HepG2 (cell line): ENCODE results near the gene FAHD1. TPM values are rescaled to one million over a fixed set of nuclear protein-coding genes. Genes with fewer than 3 reads are reported as not detected.

Experiments
- ELF3 ChIP-seq: IDR thresholded peaks from 2 replicates; pipeline ENCODE4 v1.6.1; 2016; ENCODE audit warnings: missing genetic modification reagents, missing compliant biosample characterization
- FOSL2 ChIP-seq: sonication (generic); formaldehyde crosslinking; IDR thresholded peaks from 2 replicates; pipeline ENCODE4 v1.4.0; 2020; ENCODE audit warnings: missing genetic modification reagents
- FOXK1 ChIP-seq: sonication (generic); formaldehyde crosslinking; IDR thresholded peaks from 2 replicates; pipeline ENCODE4 v1.4.0; 2020; ENCODE audit warnings: low read depth, missing genetic modification reagents, borderline replicate concordance
- FOXO1 ChIP-seq: sonication (generic); formaldehyde crosslinking; IDR thresholded peaks from 2 replicates; pipeline ENCODE4 v1.4.0; 2020; ENCODE audit warnings: missing genetic modification reagents
- HDAC2 ChIP-seq: sonication (generic); formaldehyde crosslinking; IDR thresholded peaks from 2 replicates; pipeline ENCODE4 v1.4.0; 2020; ENCODE audit warnings: missing genetic modification reagents
- MTF1 ChIP-seq: sonication (generic); formaldehyde crosslinking; IDR thresholded peaks from 2 replicates; pipeline ENCODE4 v1.5.0; 2020; ENCODE audit warnings: missing genetic modification reagents
- NPAS2 ChIP-seq: sonication (generic); formaldehyde crosslinking; IDR thresholded peaks from 2 replicates; pipeline ENCODE4 v1.8.0; 2022; ENCODE audit warnings: mild to moderate bottlenecking, missing genetic modification reagents, borderline replicate concordance
- POLR2G ChIP-seq: fragments of 200-400 bp; formaldehyde crosslinking; IDR thresholded peaks from 2 replicates; pipeline ENCODE4 v1.6.1; 2018; ENCODE audit warnings: mild to moderate bottlenecking, low read depth, low read length, moderate library complexity
- RBM22 ChIP-seq: fragments of 200-400 bp; formaldehyde crosslinking; optimal IDR thresholded peaks from 2 replicates; pipeline ENCODE3; 2017; ENCODE audit warnings: mild to moderate bottlenecking, low read length, moderate library complexity
- SIN3A ChIP-seq: IDR thresholded peaks from 2 replicates; pipeline ENCODE4 v1.6.1; 2011; ENCODE audit warnings: low read depth, mild to moderate bottlenecking, control low read depth, low read length, borderline replicate concordance
- SP2 ChIP-seq: sonication (generic); formaldehyde crosslinking; IDR thresholded peaks from 2 replicates; pipeline ENCODE4 v1.5.1; 2020; ENCODE audit warnings: mild to moderate bottlenecking, missing genetic modification reagents
- TGIF2 ChIP-seq: IDR thresholded peaks from 2 replicates; pipeline ENCODE4 v1.6.1; 2016; ENCODE audit warnings: control low read depth, missing compliant biosample characterization
- ZNF772 ChIP-seq: sonication (generic); formaldehyde crosslinking; IDR thresholded peaks from 2 replicates; pipeline ENCODE4 v1.5.0; 2020; ENCODE audit warnings: mild to moderate bottlenecking, missing genetic modification reagents
- ZSCAN22 ChIP-seq: sonication (generic); formaldehyde crosslinking; IDR thresholded peaks from 2 replicates; pipeline ENCODE4 v1.4.0; 2020; ENCODE audit warnings: mild to moderate bottlenecking, missing genetic modification reagents
- ZSCAN31 ChIP-seq: sonication (generic); formaldehyde crosslinking; IDR thresholded peaks from 2 replicates; pipeline ENCODE4 v1.5.0; 2020; ENCODE audit warnings: low read depth, mild to moderate bottlenecking, missing genetic modification reagents
- polyA plus RNA-seq, 8 experiments: library from polyadenylated mRNA; depleted of rRNA in 3 of 8; stranded (reverse) in 7 of 8; unstranded in 1 of 8; fragments of >200 nt; fragmentation: Illumina TruSeq in 4 of 8; extraction: Trizol in 4 of 8; gene quantifications; 2 replicates each; pipeline versions ENCODE4 v1.2.1 to v1.2.3, GENCODE V29; 2011 to 2016; ENCODE audit warnings: low read depth in 4 of 8, missing spikeins in 1 of 8, mixed read lengths in 1 of 8; ENCODE audit not compliant: insufficient read depth in 1 of 8
- total RNA-seq, 5 experiments: library from RNA; depleted of rRNA; stranded (reverse); fragments of >200 nt; fragmentation: Illumina TruSeq; extraction: Trizol; gene quantifications; 2 replicates each; pipeline ENCODE4 v1.2.3, GENCODE V29; 2016; ENCODE audit warnings: low read depth in 1 of 5
- TF ChIP-seq, protein P1 (sequence below): sonication (generic); formaldehyde crosslinking; IDR thresholded peaks from 2 replicates; pipeline ENCODE4 v1.4.0; 2020; ENCODE audit warnings: missing genetic modification reagents
- TF ChIP-seq, protein P2 (sequence below), 2 experiments: sonication (generic) in 1 of 2; formaldehyde crosslinking in 1 of 2; IDR thresholded peaks; 2 replicates each; pipeline versions ENCODE4 v1.4.0 to v1.6.1; 2016 to 2020; ENCODE audit warnings: borderline replicate concordance in 1 of 2, low read depth in 1 of 2, mild to moderate bottlenecking in 1 of 2, missing genetic modification reagents in 1 of 2
- TF ChIP-seq, protein P3 (sequence below): sonication (generic); formaldehyde crosslinking; IDR thresholded peaks from 2 replicates; pipeline ENCODE4 v1.9.0; 2021; ENCODE audit warnings: missing genetic modification reagents, borderline replicate concordance

Gene FAHD1
- total and polyA plus RNA-seq, 2 of the 13 experiments (the other 11 are each of a cell fraction or from before 2014, with no cell fraction given), result 39.0 to 45.3 TPM

DNA sequence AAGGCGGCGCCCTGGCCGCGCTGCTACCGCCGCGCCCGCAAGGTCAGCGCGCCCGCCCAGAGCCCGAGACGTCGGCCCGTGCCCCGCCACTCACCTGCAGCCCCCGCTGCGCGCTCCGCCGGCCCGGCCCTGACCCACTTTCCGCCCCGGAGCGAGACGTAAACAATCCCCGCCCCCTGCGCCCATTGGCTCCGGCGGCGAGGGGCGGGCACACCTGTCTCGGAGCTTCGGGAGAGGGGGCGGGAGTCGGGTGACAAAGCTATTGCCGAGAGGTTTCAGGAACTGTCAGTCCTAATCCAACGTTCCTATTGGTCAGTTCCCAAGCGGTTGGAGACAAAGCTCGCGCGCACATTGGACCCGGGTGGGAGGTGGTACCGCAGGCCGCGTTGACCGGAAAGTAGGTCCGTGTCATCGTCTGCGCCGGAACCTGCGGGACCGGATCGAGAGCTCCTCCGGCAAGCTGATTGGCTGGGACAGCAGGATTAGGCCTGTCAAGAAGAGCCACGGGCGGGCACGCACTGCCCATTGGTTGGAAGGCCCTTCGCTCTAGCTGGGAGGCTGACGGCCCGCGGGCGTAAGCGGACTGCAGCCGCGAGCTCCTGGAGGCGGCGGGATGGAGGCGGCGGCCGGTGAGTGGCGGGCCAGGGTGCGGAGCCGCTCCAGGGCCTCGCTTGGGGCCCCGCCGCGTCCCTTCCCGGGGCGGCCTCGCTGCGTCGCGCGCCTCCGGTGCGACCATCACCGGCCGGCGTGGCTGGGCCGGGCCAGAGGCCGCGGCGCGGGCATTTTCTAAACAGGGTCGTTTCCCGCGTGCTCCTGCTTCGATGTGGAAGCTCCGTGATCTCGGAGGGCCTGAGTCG, 44.4 kb upstream of the FAHD1 start, which contains the start of the genes NUBP2 and SPSB3 (continued):
- no peak for TF ChIP-seq MTF1 (CRISPR knock-in tag)
- TF ChIP-seq FOXK1, result peak; percentile 83
- TF ChIP-seq FOSL2 (CRISPR knock-in tag), result peak; percentile 53
- 0 out of 2 replicates have a peak, but pooled peaks have one; percentile 32 for TF ChIP-seq TGIF2
- TF ChIP-seq ZSCAN31 (CRISPR knock-in tag), result peak; percentile 71; the same call in 1 of the 2 replicates
- peak; percentile 70 for TF ChIP-seq POLR2G
- TF ChIP-seq NPAS2 (CRISPR knock-in tag), result no peak
- peak; percentile 99 for TF ChIP-seq SP2 (CRISPR knock-in tag)
- TF ChIP-seq ZNF772 (CRISPR knock-in tag), result peak; percentile 46; the same call in 1 of the 2 replicates
- TF ChIP-seq RBM22, result no peak
- 0 out of 2 replicates have a peak, but pooled peaks have one; percentile 39 for TF ChIP-seq HDAC2 (CRISPR knock-in tag)
- TF ChIP-seq, protein P1, sequence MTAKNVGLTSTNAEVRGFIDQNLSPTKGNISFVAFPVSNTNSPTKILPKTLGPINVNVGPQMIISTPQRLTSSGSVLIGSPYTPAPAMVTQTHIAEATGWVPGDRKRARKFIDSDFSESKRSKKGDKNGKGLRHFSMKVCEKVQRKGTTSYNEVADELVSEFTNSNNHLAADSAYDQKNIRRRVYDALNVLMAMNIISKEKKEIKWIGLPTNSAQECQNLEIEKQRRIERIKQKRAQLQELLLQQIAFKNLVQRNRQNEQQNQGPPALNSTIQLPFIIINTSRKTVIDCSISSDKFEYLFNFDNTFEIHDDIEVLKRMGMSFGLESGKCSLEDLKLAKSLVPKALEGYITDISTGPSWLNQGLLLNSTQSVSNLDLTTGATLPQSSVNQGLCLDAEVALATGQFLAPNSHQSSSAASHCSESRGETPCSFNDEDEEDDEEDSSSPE (CRISPR knock-in tag), result peak; percentile 57
- peak; percentile 28 for TF ChIP-seq ELF3 (CRISPR knock-in tag)
- TF ChIP-seq, protein P2, sequence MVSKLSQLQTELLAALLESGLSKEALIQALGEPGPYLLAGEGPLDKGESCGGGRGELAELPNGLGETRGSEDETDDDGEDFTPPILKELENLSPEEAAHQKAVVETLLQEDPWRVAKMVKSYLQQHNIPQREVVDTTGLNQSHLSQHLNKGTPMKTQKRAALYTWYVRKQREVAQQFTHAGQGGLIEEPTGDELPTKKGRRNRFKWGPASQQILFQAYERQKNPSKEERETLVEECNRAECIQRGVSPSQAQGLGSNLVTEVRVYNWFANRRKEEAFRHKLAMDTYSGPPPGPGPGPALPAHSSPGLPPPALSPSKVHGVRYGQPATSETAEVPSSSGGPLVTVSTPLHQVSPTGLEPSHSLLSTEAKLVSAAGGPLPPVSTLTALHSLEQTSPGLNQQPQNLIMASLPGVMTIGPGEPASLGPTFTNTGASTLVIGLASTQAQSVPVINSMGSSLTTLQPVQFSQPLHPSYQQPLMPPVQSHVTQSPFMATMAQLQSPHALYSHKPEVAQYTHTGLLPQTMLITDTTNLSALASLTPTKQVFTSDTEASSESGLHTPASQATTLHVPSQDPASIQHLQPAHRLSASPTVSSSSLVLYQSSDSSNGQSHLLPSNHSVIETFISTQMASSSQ (IDR thresholded peaks at IDR 0.05; ENCODE audit: low read depth), result 0 out of 2 replicates have a peak, but pooled peaks have one; percentile 11
- TF ChIP-seq, protein P2 (CRISPR knock-in tag; IDR thresholded peaks at IDR 0.05; ENCODE audit: borderline replicate concordance), result no peak
- TF ChIP-seq ZSCAN22, result no peak
- TF ChIP-seq SIN3A, result peak; percentile 81; the same call in 1 of the 2 replicates
- TF ChIP-seq FOXO1 (CRISPR knock-in tag), result 0 out of 2 replicates have a peak, but pooled peaks have one; percentile 5
- TF ChIP-seq, protein P3, sequence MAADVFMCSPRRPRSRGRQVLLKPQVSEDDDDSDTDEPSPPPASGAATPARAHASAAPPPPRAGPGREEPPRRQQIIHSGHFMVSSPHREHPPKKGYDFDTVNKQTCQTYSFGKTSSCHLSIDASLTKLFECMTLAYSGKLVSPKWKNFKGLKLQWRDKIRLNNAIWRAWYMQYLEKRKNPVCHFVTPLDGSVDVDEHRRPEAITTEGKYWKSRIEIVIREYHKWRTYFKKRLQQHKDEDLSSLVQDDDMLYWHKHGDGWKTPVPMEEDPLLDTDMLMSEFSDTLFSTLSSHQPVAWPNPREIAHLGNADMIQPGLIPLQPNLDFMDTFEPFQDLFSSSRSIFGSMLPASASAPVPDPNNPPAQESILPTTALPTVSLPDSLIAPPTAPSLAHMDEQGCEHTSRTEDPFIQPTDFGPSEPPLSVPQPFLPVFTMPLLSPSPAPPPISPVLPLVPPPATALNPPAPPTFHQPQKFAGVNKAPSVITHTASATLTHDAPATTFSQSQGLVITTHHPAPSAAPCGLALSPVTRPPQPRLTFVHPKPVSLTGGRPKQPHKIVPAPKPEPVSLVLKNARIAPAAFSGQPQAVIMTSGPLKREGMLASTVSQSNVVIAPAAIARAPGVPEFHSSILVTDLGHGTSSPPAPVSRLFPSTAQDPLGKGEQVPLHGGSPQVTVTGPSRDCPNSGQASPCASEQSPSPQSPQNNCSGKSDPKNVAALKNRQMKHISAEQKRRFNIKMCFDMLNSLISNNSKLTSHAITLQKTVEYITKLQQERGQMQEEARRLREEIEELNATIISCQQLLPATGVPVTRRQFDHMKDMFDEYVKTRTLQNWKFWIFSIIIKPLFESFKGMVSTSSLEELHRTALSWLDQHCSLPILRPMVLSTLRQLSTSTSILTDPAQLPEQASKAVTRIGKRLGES (CRISPR knock-in tag), result no peak
